ENCODE results near the gene PRPF18. TPM values are rescaled to one million over a fixed set of nuclear protein-coding genes. Genes with fewer than 3 reads are reported as not detected.

PRPF18 gene
- total RNA-seq, 1 experiment from 2014 or later = 13.4 TPM

DNA sequence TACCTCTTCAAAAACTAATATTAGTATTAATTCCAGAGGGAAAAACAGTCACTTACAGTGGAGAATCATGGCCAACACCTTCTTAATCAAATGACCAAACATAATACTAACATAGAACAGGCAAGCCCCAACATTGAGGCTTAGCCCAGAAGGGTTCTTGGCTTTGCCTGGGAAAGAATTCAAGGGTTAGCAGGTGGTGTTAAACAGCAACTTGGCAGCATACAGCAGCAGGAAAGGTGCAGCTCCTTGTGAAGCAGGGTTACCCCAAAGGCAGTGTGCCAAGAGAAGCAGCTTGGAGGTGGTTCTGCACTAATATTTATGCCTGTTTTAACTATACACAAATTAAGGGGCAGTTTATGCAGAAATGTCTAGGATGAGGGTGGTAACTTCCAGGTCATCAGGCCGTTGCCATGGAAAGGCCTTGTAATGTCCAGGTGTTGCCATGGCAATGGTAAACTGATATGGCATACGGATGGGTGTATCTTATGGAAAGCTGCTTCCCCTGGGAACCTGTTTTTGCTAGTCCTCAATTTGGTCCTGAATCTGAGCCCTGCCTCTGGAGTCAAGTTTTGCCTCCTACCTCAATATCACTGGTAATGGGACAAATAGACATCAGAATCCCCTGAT lies 30.8 kb upstream of the PRPF18 start (continued):
- TF ChIP-seq, protein P1, sequence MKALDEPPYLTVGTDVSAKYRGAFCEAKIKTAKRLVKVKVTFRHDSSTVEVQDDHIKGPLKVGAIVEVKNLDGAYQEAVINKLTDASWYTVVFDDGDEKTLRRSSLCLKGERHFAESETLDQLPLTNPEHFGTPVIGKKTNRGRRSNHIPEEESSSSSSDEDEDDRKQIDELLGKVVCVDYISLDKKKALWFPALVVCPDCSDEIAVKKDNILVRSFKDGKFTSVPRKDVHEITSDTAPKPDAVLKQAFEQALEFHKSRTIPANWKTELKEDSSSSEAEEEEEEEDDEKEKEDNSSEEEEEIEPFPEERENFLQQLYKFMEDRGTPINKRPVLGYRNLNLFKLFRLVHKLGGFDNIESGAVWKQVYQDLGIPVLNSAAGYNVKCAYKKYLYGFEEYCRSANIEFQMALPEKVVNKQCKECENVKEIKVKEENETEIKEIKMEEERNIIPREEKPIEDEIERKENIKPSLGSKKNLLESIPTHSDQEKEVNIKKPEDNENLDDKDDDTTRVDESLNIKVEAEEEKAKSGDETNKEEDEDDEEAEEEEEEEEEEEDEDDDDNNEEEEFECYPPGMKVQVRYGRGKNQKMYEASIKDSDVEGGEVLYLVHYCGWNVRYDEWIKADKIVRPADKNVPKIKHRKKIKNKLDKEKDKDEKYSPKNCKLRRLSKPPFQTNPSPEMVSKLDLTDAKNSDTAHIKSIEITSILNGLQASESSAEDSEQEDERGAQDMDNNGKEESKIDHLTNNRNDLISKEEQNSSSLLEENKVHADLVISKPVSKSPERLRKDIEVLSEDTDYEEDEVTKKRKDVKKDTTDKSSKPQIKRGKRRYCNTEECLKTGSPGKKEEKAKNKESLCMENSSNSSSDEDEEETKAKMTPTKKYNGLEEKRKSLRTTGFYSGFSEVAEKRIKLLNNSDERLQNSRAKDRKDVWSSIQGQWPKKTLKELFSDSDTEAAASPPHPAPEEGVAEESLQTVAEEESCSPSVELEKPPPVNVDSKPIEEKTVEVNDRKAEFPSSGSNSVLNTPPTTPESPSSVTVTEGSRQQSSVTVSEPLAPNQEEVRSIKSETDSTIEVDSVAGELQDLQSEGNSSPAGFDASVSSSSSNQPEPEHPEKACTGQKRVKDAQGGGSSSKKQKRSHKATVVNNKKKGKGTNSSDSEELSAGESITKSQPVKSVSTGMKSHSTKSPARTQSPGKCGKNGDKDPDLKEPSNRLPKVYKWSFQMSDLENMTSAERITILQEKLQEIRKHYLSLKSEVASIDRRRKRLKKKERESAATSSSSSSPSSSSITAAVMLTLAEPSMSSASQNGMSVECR (CRISPR knock-in tag; IDR thresholded peaks at IDR 0.05; ENCODE audit: borderline replicate concordance) = no peak
- TF ChIP-seq, protein P2, sequence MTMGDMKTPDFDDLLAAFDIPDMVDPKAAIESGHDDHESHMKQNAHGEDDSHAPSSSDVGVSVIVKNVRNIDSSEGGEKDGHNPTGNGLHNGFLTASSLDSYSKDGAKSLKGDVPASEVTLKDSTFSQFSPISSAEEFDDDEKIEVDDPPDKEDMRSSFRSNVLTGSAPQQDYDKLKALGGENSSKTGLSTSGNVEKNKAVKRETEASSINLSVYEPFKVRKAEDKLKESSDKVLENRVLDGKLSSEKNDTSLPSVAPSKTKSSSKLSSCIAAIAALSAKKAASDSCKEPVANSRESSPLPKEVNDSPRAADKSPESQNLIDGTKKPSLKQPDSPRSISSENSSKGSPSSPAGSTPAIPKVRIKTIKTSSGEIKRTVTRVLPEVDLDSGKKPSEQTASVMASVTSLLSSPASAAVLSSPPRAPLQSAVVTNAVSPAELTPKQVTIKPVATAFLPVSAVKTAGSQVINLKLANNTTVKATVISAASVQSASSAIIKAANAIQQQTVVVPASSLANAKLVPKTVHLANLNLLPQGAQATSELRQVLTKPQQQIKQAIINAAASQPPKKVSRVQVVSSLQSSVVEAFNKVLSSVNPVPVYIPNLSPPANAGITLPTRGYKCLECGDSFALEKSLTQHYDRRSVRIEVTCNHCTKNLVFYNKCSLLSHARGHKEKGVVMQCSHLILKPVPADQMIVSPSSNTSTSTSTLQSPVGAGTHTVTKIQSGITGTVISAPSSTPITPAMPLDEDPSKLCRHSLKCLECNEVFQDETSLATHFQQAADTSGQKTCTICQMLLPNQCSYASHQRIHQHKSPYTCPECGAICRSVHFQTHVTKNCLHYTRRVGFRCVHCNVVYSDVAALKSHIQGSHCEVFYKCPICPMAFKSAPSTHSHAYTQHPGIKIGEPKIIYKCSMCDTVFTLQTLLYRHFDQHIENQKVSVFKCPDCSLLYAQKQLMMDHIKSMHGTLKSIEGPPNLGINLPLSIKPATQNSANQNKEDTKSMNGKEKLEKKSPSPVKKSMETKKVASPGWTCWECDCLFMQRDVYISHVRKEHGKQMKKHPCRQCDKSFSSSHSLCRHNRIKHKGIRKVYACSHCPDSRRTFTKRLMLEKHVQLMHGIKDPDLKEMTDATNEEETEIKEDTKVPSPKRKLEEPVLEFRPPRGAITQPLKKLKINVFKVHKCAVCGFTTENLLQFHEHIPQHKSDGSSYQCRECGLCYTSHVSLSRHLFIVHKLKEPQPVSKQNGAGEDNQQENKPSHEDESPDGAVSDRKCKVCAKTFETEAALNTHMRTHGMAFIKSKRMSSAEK (CRISPR knock-in tag; IDR thresholded peaks at IDR 0.05; ENCODE audit: borderline replicate concordance) = no peak
- TF ChIP-seq OVOL2 (CRISPR knock-in tag; IDR thresholded peaks at IDR 0.05; ENCODE audit: borderline replicate concordance) = no peak
- no peak for TF ChIP-seq ZNF121 (CRISPR knock-in tag; IDR thresholded peaks at IDR 0.05)
- no peak for TF ChIP-seq STAT6 (CRISPR knock-in tag; conservative IDR thresholded peaks at IDR 0.05; ENCODE audit: low read depth)
- TF ChIP-seq FOXP1 (CRISPR knock-in tag; IDR thresholded peaks at IDR 0.05; ENCODE audit: borderline replicate concordance) = no peak
- no peak for TF ChIP-seq ZNF416 (CRISPR knock-in tag; IDR thresholded peaks at IDR 0.05)
- TF ChIP-seq, protein P3, sequence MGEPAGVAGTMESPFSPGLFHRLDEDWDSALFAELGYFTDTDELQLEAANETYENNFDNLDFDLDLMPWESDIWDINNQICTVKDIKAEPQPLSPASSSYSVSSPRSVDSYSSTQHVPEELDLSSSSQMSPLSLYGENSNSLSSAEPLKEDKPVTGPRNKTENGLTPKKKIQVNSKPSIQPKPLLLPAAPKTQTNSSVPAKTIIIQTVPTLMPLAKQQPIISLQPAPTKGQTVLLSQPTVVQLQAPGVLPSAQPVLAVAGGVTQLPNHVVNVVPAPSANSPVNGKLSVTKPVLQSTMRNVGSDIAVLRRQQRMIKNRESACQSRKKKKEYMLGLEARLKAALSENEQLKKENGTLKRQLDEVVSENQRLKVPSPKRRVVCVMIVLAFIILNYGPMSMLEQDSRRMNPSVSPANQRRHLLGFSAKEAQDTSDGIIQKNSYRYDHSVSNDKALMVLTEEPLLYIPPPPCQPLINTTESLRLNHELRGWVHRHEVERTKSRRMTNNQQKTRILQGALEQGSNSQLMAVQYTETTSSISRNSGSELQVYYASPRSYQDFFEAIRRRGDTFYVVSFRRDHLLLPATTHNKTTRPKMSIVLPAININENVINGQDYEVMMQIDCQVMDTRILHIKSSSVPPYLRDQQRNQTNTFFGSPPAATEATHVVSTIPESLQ (CRISPR knock-in tag; IDR thresholded peaks at IDR 0.05) = no peak
- TF ChIP-seq NR3C1 (CRISPR knock-in tag; conservative IDR thresholded peaks at IDR 0.05; ENCODE audit: low read depth) = no peak
- TF ChIP-seq, protein P4, sequence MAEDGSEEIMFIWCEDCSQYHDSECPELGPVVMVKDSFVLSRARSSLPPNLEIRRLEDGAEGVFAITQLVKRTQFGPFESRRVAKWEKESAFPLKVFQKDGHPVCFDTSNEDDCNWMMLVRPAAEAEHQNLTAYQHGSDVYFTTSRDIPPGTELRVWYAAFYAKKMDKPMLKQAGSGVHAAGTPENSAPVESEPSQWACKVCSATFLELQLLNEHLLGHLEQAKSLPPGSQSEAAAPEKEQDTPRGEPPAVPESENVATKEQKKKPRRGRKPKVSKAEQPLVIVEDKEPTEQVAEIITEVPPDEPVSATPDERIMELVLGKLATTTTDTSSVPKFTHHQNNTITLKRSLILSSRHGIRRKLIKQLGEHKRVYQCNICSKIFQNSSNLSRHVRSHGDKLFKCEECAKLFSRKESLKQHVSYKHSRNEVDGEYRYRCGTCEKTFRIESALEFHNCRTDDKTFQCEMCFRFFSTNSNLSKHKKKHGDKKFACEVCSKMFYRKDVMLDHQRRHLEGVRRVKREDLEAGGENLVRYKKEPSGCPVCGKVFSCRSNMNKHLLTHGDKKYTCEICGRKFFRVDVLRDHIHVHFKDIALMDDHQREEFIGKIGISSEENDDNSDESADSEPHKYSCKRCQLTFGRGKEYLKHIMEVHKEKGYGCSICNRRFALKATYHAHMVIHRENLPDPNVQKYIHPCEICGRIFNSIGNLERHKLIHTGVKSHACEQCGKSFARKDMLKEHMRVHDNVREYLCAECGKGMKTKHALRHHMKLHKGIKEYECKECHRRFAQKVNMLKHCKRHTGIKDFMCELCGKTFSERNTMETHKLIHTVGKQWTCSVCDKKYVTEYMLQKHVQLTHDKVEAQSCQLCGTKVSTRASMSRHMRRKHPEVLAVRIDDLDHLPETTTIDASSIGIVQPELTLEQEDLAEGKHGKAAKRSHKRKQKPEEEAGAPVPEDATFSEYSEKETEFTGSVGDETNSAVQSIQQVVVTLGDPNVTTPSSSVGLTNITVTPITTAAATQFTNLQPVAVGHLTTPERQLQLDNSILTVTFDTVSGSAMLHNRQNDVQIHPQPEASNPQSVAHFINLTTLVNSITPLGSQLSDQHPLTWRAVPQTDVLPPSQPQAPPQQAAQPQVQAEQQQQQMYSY (CRISPR knock-in tag; IDR thresholded peaks at IDR 0.05) = no peak
